GM21515 (cell line): ENCODE results near the gene KCNT1.

ENCODE experiments used
- ATAC-seq: cut with Tn5 transposase; IDR thresholded peaks from one replicate; pipeline ENCODE4 v1.9.1; 2021; ENCODE audit not compliant: unreplicated experiment

Gene KCNT1

DNA sequence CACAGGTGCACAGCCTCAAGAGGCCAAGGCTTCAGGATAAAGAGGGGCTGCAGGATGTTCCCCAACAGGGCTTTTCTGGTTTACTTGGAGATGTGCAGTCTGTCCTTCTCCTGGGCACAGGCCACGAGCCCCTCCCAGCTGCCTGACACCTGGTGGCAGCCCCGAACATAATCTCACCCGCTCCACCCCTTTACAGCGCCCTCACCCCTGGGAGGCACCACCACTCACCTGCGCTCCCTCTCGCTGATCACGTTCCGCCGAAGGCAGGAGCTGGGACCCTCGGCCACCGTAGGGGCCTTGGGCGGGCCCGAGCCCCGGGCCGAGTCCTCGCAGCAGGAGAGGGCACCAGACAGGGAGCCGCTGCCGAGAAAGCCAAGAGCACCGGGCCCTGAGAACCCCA lies 3.2 kb upstream of the KCNT1 start:
- no peak for ATAC-seq

DNA sequence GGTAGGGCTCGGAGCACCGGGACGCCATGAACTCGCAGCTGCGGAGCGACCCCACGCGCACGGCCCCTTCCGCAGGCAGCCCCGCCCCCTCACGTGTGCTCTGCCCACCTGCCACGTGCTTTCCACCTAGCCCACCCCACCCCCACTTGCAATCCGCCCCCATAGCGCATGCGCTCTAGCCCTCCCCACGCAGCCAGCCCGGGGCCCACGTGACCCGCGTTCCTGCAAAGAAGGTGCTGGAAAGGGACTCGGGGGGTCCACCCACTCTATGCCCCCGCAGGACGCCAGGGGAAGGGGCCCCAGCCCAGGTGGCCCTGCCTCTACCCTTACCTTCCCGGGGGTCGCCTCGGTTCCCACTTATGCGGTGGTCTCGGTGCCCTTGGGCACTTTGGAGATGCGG lies 2.5 kb upstream of the KCNT1 start, which contains the start of gene SOHLH1:
Gene SOHLH1 (minus strand): TSS at position 42 of the 400 bp plus-strand sequence. CDS start 14 bp downstream, at position 28.
- no peak for ATAC-seq

DNA sequence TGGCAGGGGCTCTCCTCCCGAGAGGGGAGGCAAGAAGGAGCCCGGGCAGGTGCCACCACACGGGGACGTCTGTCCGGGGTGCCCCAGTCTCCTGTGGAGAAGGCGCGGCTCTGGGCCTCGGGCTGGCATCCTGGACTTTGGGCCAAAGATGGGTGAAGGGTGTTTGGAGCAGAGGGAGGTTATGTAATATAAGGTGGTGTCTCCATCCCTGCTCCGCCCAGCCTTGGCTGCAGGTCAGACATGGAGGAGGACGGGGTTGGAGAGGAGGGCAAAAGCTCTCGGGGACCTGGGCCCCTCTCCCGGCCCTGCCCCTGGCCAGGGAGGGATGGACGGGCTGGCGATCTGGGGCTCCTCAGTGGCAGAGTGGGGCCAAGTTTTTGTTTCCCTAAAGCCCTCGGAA lies 1.5 kb upstream of the KCNT1 start:
- no peak for ATAC-seq

DNA sequence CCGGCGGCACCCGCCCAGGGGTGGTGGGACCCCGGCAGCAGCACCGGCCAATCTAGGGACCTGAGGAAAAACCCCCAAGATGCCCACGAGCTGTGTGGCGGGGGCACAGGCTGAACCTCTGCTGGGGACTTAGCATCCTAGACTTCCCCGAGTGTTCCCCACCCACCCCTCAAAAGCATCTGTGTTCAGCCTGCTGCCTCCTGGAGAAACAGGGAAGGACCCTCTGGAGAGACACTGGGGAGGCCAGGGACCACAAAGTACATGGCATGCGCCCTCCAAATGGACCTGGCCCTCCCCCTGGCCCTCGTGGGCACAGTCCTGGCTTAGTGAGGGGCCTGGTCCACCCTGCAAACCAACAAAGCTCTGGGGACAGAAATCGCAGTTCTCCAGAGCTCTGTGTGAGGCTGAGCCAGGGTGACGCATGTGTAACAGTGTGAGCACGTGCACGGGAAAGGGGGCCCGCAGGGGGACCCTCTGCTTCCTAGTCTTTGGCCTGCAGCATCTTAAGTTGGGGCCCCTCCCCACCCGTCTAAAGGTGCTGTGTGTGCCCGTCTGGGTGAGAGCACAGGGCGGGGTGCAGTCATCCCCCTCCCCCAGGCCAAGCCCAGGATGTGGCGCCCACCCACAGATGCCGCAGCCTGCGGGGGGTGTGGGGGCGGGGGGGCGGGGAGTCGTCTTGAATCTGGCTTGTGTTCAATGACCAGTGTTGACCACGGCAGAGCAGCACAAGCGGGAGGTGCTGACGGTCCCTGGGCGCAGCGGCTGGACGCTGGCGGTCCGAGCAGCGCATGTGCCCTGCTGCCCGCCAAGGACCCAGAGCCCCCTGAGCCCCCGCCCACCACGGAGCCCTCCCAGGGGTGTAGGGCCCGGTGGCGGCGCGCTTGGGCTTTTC lies 672 bp upstream of the KCNT1 start:
- no peak for ATAC-seq

DNA sequence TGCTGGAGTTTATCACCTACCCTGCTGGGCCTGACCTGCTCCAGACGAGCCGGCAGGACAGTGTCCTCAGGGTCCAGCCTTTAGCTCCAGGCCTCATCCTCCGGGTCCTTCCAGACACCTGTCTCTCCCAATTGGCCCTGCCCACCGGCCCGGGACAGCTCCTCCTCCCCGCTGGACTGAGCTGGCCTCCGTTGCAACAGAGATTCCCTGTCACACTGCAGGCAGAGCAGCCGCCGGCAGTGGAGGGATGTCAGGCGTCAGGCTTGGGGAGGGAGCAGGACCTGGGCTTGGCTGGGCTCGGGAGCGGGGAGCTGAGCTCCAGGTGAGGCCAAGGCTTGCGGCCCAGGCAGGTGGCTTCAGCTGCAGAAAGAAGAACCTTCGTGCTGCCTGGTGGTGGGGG lies 1.7 kb downstream of the KCNT1 start:
- ATAC-seq: no peak

DNA sequence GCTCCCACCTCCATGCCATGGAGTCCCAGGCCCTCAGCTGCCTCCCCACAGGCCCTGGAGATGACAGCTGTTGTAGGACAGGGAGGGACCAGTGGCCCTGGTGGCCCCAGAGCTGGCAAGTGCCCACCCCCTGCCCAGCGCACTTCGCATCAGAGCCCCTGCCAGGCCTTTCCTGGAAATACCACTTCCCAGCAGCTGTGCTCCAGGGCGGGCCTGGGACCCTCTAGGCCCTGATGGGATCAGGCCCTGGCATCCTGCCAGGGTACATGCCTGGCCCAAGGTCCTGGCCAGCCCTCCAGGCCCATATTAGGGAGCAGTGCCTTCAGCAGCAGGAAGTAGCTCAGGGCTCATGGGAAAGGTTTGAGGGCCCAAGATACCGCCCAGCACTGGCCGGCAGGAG lies 2.5 kb downstream of the KCNT1 start:
- no peak for ATAC-seq

DNA sequence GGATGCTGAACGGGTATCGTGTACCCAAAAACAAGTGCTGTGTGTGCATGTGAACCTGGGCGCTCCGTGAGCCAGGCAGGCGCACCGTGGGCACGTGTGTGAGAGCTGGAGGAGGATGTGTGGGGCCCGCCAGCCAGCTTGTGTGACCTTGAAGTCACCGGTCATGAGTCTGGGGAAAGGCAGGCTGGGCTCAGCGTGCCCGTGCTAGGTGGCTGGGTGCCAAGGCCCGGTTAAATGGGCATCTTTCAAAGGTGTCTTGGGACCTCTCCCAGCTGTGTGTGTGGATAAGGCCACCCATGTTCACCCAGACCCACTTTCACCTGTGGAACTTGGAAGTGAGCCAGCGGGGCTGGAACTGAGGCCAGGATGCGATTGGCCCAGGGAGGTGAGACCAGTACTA lies 3.4 kb downstream of the KCNT1 start:
- ATAC-seq: no peak

DNA sequence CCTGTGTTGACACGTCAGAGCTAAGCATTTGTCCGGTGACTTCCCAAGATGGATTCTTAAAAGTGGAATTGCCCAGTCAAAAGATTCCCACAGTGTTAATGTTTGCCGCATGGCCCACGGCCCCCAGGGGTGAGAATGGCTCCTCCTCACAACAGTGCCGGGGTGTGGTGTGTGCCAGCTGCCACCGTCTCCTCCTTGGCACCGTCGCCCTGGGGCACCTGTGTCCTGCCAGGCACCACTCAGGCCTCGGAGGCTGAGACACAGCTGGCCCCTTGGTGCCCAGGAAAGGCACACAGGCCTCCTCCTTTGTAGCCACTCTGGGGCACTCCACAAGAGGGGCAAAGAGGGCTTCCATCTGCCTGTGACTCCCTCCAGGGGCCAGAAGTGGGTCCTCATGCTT lies 4.3 kb downstream of the KCNT1 start:
- ATAC-seq: no peak

DNA sequence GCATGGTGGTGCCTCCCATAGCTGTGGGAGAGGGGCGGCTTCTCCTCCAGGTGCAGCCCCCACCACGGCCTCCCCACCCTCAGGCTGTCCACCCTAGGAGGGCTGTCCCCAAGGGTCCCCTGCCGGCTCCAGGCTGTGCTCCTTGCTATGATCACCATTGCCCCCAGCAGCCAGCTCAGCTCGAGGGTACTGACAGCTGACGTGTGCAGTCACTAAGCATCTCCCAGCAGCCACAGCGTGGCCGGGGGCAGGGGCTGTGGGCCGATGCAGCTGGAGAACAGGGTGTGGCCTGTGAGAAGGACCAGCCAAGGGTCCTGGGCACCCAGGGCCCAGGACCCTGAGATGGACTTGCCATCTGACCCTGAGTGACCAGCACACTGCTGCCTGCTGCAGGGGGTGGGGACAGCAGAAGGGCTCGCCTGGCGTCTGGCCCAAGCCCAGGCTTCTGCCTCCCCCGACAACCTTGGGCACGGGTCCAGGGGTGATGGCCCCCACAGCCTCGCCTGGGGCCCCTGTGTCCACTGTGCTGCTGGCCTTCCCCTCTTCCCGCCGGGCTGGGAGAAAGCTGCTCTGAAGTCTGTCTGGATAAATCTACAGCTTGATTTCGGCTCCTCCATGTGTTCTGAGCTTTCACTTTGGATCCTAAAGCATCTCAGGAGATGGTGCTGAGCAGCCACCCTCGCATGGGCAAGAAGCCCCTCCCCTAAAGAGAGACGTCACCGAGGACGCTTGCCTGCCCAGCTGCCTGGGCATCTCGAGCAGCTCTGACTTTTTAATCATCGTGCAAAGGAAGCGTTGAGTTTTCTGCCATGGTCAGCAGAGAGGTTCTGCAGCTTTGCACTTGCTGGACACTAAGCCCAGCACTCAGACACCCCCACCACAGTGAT lies 5.5 kb downstream of the KCNT1 start:
- ATAC-seq: no peak

DNA sequence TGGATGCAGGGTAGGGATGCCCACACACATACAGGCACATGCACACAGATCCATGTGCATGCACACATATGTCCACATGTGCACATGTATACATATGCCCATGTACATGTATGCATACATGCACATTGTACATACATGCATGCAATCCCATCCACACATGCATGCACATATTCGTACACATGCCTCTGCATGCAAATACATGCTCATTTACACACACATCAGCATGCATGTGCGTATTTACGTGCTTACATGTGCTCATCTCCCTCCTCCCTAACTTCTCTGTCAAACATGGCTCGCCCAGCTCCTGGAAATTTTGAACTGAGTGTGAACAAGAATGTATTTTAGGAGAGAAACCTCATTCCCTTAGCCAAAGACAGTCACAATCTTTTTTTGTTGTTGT lies 6.2 kb downstream of the KCNT1 start:
- ATAC-seq: no peak

DNA sequence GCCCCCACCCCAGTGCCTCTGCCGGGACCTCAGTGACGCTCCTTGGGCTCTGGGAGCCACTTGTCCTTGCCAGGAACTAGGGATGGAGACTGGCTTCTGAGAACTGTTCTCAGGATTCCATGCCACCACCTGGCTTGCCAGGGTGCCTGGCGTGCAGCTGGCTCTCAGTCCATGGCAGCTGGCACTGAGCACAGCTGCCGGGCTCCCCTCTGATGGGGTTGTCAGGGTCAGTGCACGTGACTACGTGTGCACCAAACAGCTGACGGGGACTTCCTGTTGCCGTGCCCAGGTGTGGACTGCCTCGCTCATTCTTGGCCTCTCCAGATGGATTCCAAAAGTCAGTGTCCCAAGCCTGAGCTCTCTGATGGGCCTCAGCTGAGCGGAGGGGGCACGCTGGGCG lies 9.4 kb downstream of the KCNT1 start:
- ATAC-seq: no peak

DNA sequence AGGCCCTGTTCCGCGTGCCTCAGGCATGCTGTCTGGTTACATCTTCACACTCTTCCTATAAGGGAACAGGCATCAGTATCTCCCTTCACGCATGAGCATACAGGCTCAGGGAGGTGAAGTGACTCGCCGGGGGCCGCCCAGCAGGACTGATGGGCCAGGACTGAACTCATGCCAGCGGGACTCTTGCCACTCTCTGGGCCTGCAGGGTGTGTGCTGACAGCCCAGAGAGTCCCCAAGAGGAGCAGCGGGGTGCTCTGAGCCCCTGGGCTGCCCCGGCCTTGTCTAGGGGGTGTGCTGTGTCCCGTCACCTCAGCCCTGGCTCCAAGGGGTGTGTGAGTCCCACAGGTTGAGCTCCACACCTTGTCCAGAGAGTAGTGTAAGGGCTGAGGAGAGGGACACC lies 9.9 kb downstream of the KCNT1 start:
- ATAC-seq: no peak

DNA sequence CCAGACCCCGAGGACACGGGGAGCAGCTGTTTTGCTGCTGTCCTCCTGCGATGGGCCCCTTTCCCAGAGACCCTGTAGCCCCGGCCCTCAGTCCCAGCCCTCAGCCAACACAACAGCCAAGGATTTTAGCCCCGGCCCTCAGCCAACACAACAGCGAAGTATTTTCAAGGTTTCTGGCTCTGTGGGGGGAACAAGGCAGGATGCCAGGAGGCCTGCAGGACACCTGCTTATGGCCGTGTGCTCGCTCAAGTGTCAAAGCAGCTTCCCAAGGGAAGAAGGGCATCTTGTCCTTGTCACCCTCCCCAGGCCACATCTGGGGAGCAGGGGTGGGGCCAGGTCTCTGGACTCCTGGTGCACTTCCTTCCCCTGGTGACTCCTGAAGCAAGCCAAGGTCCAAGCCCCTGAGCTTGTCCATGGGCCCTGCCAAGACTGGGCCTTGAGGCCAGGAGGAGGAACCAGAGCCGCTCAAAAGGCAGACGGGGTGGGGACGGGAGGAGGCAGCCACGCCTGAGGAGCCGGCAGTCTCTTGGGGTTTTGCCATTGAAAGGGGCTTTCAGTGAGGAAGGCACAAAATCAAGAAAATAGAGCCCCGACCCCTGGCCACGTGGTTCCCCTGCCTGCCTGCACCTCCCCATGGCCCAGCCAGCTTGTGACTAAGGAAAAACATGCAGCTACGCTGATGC lies 10.8 kb downstream of the KCNT1 start:
- ATAC-seq: no peak

DNA sequence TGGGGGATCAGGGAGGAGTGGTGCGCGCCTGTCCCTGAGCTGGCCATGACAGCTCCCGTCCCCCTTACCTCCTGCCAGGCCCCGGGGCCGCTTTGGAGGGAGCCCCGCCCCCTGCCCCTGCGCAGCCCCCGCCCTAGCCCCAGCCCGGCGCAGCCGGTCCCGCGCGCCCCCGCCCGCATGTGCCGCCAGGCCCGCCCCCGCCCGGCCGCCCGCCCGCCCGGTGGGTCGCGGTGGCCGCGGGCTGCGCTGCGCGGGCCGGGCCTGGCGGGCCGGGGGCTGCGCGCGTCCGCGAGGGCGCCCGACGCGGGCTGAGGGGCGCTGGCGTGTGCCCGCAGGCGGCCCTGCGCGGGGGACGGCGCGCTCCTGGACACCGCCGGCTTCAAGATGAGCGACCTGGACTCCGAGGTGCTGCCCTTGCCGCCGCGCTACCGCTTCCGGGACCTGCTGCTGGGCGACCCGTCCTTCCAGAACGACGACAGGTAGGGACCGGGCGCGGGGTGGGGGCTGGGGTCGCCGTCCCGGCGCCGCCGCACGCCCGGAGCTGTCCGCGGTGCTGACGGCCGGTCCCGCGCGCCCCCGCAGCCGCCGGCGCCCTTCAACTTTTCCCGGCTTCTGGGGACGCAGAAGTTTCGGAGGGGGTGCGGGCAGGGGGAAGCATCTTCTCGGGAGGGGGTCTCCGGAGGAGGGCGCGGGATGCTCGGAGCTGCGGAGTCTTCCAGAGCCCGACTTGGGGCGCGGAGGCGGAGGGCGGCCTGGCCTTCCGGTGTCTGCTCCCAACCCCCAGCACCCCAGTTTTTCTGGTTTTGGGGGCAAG lies 12.5 kb downstream of the KCNT1 start:
- no peak for ATAC-seq

DNA sequence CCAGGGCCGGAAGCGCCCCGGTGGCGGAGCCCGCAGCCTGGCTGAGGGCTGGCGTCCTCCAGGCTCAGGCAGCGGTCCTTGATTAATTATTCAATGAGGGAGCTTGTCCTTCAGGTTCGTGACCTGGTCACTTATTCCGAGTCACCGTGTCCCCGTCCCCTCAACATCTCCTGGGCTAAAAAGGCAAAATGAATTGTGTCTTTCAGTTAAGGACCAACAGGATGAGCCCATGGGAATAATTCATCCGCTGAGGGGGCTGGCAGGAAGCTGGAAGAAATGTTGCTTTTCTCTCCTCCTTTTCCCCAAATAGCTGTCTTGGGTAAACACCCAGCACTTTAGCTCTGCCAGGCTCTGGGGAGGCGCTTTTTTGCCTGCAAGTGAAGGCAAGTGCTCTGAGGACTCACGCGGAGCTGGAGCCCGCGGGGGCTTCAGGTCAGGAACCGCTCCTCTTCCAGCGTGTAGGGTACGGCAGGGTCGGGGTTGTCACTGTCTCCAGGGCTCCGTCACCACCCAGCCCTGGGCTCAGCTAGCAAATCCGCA lies 13.1 kb downstream of the KCNT1 start:
- ATAC-seq: no peak

DNA sequence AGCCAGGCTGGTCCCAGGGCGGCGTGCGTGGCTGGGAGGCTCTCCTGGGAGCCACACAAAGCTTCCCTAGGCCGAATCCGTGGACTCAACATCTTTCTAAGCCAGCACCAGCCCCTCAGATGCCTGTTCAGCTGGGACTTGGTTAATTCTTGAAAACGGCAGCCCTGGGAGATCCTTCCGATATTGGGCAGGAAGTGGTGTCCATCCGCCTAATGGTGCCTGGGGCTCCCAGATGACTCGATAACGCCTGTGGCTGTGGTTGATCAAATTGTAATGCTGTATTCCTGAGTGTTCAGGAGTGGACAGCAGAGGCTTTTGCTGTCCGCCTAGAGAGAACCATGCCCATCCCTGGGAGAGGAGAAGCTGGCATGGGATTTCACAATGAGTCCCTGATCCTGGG lies 14.1 kb downstream of the KCNT1 start:
- no peak for ATAC-seq

DNA sequence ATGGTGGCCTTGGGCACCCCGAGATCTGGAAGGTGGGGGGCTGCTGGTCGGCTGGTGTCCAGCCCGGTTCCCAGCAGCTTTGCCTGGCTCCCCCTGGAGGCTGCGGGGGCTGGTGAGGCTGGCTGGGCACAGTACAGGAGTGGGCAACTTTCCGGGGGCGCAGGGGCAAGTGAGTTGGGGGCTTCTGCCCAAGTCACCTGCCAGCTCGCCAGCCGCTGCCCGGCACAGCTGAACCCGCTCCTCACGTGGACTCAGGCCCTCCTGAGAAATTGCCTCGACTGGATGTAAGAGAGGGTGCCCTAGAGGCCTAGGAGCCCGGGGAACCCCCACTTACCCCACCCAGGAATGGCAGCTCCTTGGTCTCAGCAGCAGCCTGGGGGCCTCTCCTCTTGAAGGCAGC lies 15.4 kb downstream of the KCNT1 start:
- no peak for ATAC-seq

DNA sequence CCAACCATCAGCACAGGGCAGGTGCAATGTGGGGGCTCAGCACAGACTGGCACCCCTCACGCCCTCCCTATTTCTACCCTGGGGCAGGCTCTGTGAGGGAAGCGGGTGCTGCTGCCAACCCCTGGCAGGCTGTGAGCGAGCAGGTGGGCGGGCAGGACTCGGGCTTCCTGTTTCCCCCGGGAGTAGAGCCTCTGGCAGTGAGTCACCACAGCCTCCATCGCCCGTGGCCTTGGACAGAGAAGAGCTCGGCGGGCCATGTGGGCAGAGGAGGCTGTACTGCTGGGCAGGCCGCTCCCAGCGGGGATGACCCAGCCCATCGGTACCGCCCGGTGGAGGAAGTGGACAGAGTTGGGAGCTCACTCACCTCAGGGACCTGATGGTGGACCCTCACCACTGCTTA lies 16.6 kb downstream of the KCNT1 start:
- no peak for ATAC-seq

DNA sequence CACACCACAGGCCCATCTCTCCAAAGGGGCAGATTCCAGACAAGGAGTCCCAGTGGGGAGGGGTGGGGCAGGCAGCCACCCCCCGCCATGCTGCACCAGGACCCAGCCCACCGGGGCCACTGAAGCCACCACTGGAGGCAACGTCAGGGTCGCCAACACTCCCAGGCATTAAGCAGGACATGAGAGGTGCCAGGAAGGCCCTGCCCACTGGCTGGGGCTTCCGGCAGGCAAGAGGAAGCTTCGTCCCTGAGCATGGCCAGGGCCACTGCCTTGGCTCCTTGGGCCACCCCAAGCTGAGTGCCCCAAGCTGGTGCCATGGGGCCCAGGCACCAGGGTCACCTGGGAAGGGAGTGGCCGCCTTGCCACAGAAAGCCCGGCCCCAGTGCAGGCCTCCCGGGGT lies 17.5 kb downstream of the KCNT1 start:
- no peak for ATAC-seq

DNA sequence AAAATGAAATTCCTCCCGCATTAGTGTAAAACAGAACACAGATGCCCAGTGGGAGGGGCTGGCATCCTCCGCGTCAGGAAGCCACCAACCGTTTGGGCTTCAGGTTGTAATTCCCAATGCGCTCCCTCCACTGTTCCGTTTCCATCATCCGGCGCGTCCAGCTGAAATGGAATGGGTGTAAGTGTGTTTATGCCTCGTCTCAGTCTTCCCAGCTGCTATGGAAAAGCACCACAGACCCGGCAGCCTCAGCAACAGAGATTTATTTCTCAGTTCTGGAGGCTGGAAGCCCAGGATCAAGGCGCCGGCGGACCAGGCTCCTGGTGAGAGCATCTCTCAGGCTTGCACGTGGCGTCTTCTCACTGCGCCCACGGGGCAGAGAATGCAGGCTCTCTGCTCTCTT lies 20.4 kb downstream of the KCNT1 start:
- no peak for ATAC-seq
